Astrocyte of the cerebellum (primary cell): Measurements from ENCODE around the gene DYRK1A.
"Not testable (repeated sequence)": the region's sequence is repeated elsewhere in the genome, so short reads cannot be mapped to it uniquely, and the experiment has no call there.

Experiments used
- DNase-seq: peaks from one replicate; pipeline ENCODE4 v3.0.0-alpha.2; 2011; ENCODE audit warnings: low read depth
- H3K4me3 ChIP-seq: 2 replicates; pipeline ENCODE4 v1.5.1; 2011; ENCODE audit warnings: mild to moderate bottlenecking, low read depth, low read length, moderate library complexity
- in situ Hi-C: cut with HindIII; loops from 2 replicates; pipeline ENCODE4 v1.10.0; 2017; ENCODE audit warnings: low sequenced_read_pairs
- TF ChIP-seq, protein P1 (sequence below): IDR thresholded peaks from 2 replicates; pipeline ENCODE4 v1.5.1; 2012; ENCODE audit warnings: low read length, low read depth, moderate library complexity, mild to moderate bottlenecking; ENCODE audit errors: missing control alignments

DYRK1A gene

DNA sequence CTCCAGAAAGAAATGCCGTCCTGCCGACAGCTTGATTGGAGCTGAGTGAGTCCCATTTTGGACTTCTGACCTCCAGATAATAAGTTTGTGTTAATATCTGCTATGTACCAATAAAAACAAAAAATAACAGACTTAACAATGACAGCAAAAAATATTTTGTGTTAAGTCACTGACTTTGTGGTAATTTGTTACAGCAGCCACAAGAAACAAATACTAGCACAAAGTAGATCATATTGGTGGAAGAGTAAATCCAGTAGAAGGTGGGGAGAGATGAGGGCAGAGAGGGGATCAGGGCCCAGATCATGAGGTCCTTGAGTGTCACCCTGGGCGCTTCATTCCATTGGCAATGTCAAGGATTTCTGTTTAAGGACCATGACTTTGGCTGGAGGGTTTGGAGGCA is 168.6 kb downstream of the DYRK1A start:
- in situ Hi-C loops: no loop called here
- no peak for DNase-seq
- no peak overlapping the region for H3K4me3 ChIP-seq
- TF ChIP-seq, protein P1, sequence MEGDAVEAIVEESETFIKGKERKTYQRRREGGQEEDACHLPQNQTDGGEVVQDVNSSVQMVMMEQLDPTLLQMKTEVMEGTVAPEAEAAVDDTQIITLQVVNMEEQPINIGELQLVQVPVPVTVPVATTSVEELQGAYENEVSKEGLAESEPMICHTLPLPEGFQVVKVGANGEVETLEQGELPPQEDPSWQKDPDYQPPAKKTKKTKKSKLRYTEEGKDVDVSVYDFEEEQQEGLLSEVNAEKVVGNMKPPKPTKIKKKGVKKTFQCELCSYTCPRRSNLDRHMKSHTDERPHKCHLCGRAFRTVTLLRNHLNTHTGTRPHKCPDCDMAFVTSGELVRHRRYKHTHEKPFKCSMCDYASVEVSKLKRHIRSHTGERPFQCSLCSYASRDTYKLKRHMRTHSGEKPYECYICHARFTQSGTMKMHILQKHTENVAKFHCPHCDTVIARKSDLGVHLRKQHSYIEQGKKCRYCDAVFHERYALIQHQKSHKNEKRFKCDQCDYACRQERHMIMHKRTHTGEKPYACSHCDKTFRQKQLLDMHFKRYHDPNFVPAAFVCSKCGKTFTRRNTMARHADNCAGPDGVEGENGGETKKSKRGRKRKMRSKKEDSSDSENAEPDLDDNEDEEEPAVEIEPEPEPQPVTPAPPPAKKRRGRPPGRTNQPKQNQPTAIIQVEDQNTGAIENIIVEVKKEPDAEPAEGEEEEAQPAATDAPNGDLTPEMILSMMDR: no peak

DNA sequence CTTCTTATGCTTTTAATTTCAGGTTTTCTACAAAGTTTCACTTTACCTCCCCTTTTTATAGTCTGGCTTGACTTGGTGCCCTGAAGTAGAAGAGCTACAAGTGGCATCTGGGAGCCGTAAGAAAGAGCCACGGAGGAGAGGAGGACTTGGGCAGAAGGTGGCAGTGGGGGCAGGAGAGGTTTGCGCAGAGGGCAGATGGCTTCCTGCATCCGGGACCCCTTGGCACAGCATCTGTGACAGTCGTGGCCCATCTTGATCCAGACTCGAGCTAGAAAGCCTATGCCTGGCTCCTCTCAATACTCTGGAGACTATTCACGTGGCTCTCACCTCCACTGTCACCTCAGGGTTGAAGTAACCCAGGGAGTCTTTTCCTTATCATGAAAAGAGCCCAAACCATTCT is 169.1 kb downstream of the DYRK1A start:
- TF ChIP-seq, protein P1: no peak
- H3K4me3 ChIP-seq: no peak overlapping the region
- no peak for DNase-seq
- in situ Hi-C loops: no loop called here

DNA sequence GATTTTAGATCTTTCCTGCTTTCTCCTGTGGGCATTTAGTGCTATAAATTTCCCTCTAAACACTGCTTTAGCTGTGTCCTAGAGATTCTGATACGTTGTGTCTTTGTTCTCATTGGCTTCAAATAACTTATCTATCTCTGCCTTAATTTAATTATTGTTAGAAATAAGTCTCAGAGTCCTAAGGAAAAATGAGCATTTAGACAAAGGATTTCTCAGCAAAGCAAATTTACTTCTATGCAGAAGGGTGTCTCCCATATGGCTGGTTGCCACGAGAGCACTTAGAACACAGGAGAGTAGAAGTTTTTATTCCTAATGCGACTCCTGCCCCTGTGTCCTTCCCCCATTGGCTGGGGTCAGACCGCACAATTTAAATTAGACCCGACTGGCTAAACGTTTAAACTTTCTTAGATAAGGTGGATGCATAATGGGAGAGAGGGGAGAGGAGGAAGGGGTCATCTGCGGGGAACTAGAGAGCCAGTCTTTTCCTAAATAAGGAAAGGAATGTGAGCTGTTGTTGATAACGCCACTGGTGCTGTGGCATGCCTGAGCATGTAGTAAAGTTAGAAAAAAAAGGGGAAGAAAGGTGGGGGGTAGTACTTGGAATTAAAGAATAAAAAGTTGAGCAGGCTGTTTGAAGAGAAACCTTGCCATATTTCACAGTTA is 170.2 kb downstream of the DYRK1A start:
- no peak overlapping the region for H3K4me3 ChIP-seq
- DNase-seq: no peak
- TF ChIP-seq, protein P1: no peak
- in situ Hi-C loops: no loop called here

DNA sequence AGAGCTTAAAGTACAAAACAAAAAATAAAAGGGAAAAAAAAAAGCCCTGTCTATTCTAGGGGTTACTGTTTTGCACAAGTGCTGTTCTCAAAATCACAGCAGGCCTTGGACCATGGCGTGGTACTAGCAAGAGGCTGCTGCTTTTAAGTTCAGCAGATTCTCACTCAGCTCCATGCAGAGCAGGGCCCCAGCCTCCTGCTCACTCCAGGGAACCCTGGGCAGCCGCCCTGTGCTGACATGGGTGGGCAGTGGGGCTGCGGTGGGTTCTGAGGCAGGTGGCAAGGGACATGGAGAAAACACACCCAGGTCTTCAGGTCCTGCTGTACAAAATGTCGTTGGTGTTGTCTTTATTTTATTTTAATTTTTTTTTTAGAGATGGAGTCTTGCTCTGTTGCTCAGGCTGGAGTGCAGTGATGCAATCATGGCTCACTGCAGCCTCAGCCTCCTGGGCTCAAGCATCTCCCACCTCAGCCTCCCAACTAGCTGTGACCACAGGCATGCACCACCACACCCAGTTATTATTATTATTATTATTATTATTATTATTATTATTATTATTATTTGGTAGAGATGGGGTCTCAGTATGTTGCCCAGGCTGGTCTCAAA is 170.9 kb downstream of the DYRK1A start:
- DNase-seq: no peak
- TF ChIP-seq, protein P1: no peak
- in situ Hi-C loops: no loop called here
- H3K4me3 ChIP-seq: no peak overlapping the region

DNA sequence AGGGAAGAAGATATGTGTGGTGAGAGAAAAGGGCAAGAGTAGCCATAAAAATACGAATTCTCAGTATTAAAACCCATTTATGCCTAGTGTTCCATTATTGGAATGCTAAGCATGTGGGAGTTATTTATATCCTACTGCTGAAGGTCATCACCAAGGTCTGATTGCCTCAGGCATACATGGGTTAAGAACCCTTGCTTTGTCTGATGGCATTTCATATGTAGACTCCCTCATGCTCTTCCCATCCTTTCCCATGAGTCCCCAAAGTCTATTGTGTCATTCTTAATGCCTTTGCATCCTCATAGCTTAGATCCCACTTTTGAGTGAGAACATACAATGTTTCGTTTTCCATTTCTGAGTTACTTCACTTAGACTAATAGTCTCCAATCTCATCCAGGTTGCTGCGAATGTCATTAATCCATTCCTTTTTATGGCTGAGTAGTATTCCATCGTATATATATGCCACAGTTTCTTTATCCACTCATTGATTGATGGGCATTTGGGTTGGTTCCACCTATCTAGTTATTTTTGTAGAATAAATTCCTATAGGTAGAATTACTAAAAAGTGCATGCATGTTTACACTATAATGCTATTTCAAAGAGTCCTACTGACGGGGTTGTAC is 172.5 kb downstream of the DYRK1A start:
- TF ChIP-seq, protein P1: no peak
- no peak for DNase-seq
- in situ Hi-C loops: no loop called here

DNA sequence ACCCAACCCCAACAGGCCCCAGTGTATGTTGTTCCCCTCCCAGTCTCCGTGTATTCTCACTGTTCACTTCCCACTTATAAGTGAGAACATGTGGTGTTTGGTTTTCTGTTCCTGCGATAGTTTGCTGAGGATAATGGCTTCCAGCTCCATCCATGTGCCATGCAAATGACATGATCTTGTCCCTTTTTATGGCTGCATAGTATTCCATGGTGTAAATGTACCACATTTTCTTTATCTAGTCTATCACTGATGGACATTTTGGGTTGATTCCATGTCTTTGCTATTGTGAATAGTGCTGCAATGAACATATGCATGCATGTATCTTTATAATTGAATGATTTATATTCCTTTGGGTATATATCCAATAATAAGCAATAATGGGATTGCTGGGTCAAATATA is 174.6 kb downstream of the DYRK1A start:
- DNase-seq, in situ Hi-C loops: not testable (repeated sequence)

More for the DNA sequence above, 172.5 kb downstream of the DYRK1A start:
- H3K4me3 ChIP-seq: no peak overlapping the region

DNA sequence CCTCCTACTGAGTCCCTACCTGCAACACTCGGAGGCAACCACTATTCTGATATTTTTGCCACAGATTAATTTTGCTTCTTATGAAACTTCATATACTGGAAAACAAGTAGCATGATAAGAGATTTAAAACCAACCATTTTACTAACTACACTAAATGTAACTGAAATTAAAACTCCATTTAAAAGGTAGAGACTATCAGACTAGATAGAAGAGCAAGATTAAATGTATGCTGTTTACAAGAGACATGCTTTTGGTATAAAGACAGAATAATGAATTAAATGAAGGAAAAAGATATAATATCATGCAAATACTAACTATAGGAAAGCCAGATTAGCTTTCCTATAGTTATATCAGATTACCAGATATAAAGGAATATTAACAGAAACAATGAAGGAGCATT is 175.9 kb downstream of the DYRK1A start:
- H3K4me3 ChIP-seq: no peak overlapping the region
- TF ChIP-seq, protein P1: no peak
- no peak for DNase-seq
- in situ Hi-C loops: no loop called here

More for the DNA sequence above, 174.6 kb downstream of the DYRK1A start:
- not testable (repeated sequence) for H3K4me3 ChIP-seq
